GM04503 (cell line): ENCODE measurements around the gene AVPR1B.
"Not testable (repeated sequence)": the region's sequence is repeated elsewhere in the genome, so short reads cannot be mapped to it uniquely, and the experiment has no call there.

Experiments
- DNase-seq: peaks from one replicate; pipeline ENCODE4 v3.0.0-alpha.2; 2012; ENCODE audit warnings: low read depth

The AVPR1B gene

DNA sequence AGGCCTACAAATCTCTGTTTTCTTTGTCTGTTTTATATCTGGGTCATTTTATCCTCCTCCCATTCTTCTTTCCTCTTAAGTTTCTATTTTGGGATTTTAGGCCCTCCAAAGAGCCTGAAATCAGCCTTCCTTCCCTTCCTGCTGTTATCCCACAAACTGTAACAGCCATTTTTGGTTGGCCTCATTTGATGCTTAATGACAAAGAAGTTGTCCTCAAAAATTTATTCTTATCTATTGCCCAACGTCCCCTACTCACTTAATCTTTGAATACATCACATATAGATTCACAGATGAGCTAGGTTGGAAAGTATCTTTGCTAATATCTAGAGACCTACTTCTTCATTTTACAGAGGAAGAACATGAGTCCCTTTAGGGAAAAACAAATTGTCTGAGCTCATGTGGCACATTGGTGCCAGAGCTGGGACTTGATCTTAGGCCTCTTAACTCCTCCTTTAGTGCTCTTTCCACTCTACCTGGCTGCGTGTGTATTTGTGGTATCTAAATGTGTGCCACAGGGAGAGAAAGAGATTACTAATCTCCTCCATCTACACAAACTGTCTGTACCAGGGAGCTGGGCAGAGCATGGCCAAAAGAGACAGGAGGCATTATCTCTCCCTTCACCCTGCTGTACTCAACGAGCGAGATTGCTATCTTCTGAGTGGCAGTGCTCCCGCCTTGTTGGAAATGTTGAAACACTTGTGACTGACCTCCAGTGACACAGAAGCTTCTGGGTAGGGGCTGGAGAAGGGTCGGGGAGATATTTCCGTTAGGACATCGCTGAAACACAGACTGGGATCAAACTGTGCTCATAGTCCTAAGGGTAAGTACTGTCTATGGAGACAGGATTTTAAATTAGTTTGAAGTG is 34.1 kb downstream of the AVPR1B start:
- no peak for DNase-seq

DNA sequence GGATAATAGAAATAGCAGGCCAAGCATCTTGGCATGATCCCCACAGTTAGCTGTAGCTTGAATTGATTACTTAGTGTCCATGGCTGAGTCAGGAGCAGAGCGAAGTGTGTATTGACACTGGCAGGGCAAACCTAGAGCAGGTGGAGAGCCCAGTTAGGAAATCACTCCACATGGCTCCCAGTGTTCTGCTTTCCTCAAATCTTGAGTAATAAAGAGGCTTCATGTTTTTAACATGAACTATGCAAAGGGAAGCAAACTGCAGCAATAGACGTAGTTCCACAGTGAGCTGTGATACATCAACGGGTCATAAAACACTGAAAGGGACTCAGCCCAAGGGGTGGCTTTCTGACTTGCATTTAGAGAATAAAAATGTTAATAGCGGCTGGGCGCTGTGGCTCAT is 35.3 kb downstream of the AVPR1B start:
- DNase-seq, result no peak

DNA sequence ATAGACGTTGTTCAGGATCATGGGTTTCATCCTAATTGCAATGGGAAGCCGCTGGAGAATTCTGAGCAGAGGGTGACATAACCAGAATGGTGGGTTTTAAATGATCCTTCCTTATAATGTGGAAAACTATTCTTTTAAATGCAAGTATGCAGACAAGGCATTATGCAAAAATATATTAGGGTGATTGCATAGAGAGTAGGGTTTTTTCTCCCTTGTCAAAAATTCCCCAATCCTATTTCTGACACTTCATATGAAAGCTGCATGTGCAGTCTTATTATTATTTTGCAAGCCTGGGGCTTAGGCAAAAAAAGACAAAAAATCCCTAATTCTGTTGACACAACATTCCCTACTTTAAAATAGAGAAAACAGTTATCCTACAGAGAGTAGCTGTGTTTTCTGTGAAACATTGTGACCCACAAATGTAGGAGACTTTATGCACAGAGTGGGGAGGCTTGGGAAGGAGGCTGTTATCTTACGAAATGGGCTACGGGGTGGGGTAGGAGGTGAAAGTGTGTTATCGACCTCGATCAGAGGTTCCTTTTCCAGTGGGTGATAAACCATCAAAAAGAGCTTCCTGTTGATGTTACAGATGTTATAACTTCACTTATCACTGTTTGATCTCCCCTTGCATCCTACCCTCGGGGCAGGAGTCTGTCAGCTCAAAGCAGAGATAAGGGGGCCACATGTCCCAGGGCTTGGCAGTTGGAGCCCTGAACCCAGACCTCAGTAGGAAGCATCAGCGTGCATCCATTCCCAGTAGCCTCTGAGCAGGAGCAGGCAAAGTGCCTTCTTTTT is 37.0 kb downstream of the AVPR1B start:
- no peak for DNase-seq

DNA sequence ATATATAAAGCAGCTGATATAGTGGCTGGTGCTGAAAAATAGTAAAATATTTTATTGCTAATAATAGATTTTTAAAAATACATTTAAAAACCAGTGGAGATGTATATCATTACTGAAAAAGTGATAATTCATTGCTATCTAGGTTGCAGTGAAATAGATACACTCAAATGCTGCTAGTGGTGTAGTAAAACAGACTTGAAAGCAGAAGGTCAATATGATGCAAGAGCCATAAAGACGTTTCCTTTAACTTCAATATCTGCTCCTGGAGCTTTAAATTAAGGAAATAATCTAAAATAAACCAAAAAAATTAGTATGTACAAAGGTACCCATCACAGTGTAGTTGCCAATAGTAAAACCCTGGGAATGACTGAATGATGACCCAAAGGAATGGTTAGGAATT is 38.1 kb downstream of the AVPR1B start:
- no peak for DNase-seq

DNA sequence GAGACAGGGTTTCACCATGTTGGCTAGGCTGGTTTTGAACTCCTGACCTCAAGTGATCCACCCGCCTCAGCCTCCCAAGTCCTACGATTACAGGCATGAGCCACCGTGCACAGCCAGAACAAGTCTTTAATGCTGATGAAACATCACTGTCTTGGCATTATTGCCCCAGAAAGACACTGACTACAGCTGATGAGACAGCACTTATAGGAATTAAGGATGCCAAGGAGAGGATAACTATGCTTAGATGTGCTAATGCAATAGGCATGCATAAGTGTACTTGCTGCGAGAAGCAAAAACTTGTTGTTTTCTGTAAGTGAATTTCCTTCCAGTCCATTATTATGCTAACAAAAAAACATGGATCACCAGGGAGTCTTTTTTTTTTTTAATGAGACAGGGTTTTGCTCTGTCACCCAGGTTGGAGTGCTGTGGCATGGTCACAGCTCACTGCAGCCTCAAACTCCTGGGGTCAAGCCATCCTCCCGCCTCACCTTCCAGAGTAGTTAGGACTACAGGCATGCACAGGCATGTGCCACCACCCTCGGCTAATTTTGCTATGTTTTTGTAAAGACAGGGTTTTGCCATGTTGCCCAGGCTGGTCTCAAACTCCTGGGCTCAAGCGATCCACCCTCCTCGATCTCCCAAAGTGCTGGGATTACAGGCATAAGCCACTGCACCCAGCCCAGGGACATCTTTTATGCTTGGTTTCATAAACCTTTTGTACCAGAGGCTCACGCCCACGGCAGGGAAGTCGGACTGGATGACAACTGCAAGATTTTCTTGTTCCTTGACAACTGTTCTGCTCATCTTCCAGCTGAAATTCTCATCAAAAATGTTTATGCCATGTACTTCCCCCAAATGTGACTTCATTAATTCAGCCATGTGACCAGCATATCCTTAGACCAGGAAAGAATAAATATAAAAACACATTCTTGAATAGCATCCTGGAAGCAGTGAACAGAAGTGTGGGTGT is 41.1 kb downstream of the AVPR1B start:
- DNase-seq, result peak; percentile 37

DNA sequence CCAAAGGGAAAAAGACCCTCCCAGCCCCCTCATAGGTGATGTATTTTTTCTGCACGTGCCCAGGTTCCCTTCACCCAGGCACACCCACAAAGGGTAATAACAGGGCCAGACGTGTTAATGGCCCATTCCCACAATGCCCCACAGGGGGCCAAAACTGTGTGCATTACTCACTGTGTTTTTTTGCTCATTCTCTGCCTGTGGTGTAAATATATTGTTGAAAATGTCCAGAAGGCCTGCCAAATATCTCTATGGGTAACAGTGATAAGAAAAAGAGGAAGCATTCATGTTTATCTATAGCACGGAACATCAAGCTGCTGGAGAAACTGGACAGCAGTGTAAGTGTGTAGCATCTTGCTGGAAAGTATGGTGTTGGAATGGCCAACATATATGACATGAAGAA is 42.3 kb downstream of the AVPR1B start:
- no peak for DNase-seq

DNA sequence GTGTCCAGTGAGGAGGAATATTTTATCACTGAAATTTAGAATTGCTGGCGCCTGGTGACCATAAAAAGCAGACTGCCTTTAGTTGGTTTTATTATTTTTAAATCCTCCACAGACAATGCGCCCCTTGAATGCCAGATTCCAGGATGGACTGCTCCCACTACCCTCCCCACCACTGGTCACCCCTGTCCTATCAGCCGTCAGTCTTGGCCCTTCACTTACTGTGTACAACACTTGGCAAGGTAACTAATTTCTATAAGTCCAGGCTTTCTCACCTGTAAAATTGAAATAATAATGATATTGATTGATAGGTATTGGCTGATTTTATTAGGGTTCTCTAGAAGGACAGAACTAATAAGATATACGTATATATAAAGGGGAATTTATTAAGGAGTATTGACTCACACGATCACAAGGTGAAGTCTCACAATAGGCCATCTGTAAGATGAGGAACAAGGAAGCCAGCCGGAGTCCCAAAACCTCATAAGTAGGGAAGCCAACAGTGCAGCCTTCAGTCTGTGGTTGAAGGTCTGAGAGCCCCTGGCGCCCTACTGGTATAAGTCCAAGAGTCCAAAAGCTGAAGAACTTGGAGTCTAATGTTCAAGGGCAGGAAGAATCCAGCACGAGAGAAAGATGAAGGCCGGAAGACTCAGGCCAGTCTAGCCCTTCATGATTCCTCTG is 46.4 kb downstream of the AVPR1B start:
- no peak for DNase-seq

DNA sequence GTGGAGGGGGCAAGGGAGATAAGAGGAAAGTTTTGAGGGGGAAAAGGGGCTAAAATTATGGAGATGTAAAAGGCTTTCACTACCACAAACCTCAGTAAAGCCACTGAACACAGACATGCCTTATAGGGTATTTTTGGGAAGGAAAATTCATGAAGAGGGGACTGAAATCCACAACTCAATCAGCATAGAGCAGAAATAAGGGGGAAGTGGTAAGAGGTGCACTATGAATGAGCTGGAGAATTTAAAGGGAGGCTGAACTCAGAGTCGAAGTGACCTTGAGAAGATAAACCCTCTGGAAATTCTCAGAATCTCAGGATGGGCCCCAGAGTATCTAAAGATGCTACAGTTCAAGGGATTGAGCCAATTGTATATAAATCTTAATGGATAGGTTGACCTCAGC is 48.9 kb downstream of the AVPR1B start:
- DNase-seq, result no peak

DNA sequence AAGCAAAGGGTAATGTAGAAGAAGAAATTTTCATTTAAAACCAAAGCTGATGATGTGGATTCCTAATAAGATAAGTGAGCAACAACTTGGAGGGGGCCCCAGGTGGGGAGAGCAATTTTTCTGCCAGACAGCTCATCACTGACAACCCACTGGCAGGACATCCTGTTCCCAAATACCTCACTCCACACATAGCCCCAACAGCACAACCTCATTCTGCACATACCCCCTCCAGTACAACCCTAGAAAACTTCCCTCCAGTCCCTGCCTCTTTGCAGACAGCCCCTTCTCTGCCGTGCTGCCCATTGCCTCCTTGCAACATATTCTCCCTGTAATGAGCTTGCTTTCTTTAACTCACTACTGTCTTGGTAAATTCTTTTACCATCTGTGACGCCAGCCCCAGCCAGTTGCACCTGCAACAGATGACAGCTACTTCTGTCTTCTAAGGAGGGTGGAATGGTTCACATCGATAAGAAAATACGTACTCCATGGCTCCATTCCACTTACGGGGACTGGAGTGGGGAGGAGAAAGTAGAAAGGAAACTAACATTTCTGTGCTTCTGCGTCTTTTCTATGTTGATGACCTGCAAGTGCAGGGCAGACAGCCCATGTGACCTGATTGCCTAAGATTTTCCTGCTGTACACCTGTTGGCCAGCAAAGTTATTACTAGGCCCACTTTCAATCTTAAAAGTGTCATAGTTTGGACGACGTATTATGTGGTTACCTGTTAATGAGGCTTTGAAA is 49.5 kb downstream of the AVPR1B start:
- DNase-seq, result no peak

DNA sequence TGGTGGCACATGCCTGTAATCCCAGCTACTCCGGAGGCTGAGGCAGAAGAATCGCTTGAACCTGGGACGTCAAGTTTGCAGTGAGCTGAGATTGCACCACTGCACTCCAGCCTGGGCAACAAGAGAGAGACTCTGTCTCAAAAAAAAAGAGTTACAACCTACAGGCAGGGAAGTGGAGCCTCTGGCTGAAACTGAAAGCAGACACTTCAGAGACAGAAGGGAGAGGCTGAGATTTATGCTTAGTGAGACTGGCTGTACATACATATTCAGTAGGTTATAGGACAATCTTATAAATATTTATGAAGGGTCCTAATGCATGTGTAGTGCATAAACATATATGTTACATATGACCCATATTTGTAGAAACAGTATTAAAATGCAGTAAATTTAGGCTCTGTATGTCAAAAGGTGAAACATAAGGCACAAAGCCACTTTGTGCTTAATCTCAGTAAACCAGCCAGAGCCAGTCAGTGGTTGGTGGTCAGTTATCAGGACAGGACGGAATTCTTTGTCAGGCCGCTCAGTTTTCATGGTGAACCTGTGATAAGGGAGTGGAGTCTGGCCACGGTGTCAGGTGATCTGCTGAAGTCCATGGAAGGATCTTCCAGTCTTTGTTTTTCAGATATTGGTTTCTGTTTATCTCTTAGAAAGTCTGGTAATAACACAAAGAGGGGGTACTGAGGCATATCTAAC is 50.6 kb downstream of the AVPR1B start:
- DNase-seq, result no peak

DNA sequence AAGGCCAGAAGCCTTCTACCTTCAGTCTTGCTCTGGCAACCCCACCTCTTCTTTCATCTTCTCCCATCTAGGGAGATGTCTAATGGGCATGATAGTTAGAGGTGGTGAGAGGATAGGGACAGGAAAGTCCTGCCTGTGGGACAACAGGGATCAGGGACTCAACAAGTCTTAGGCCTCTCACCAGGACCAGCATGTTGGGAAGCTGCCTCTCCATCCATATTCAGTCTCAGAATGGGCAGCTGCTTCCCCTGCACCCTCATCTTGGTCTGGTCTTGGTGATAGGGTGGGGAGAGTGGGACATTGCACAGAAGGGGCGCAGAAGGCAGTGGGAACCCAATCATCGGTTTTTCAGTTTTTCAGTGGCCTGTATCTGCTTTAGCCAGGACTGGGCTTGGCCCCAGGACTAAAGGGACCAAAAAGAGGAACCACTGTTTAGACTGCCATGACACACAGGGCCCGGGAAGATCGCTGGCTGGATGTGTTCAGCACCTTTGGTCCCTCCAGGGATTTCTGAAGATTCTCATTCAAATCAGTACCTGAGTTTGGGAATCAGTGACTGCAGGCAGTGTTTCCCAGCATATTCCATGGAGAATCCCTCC is 51.5 kb downstream of the AVPR1B start:
- DNase-seq, result no peak

DNA sequence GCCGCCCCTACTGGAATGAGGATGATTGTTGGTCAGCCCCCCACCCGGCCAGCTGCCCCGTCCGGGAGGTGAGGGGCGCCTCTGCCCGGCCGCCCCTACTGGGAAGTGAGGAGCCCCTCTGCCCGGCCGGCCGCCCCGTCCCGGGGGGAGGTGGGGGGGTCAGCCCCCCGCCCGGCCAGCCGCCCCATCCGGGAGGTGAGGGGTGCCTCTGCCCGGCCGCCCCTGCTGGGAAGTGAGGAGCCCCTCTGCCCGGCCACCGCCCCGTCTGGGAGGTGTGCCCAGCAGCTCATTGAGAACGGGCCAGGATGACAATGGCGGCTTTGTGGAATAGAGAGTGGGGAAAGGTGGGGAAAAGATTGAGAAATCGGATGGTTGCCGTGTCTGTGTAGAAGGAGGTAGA is 52.7 kb downstream of the AVPR1B start:
- DNase-seq, result not testable (repeated sequence)

DNA sequence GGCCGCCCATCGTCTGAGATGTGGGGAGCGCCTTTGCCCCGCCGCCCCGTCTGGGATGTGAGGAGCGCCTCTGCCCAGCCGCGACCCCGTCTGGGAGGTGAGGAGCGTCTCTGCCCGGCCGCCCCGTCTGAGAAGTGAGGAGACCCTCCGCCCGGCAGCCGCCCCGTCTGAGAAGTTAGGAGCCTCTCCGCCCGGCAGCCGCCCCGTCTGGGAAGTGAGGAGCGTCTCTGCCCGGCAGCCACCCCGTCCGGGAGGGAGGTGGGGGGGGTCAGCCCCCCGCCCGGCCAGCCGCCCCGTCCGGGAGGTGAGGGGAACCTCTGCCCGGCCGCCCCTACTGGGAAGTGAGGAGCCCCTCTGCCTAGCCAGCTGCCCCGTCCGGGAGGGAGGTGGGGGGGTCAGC is 53.2 kb downstream of the AVPR1B start:
- DNase-seq, result not testable (repeated sequence)

DNA sequence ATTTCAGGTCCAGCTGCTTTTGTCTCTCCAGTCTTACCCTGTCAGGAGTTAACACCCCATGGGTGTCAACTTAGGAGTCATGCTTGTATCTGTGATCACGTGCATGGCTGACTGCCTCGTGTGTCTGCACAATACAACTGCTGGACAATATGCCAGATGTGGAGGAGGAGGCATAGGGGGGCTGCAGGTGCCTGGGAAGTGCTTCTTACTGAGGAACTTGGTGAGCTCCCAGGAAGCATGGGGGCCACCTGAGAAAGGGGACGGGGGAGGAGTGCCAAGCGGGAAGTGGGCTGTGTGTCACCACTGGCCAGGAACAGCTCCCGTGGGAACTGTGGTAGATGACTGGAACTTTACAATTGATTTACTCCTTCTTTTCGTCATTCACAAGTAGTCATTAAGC is 54.7 kb downstream of the AVPR1B start:
- DNase-seq, result no peak

DNA sequence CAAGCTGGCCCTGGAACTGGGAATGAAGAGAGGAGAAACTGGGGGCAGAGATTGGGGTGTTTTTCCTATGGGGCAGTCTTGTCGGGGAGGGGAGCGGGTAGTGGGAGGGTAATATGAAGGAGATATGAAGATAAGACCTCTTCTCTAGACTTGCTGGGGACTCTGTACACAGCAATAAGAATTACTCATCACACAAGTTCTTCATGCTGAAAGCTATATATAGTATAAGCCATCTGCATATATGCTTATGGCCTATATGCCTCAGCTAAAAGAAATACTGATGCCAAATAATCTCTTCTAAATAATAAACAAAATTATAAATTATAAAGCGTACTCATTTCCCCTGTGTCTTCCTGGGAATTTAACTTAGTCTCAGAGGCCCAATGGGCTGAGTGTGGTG is 56.3 kb downstream of the AVPR1B start:
- DNase-seq, result no peak
